ENCODE data around the gene SF3B3. TPM values are rescaled to one million over a fixed set of nuclear protein-coding genes. Genes with fewer than 3 reads are reported as not detected.

Gene SF3B3
- total and polyA plus RNA-seq, 5 donors, result 67.5 to 154 (median 141) TPM

GRCh38 chr16:70565053-70565452 is 41.4 kb downstream of the SF3B3 start:
- WGBS, result 75% methylated on average over 4 of the region's 4 CpGs
- Histone ChIP-seq H3K9me3 (ENCODE audit: control insufficient read depth, low read length) (no peaks in the 10 kb centered on the region), H3K27ac (ENCODE audit: low read length) (no peak overlapping the region), H3K4me1 (ENCODE audit: control insufficient read depth, insufficient read depth, low read length) (no peaks in the 10 kb centered on the region), H3K4me3 (ENCODE audit: low read length) (no peak overlapping the region), H3K27me3 (ENCODE audit: control insufficient read depth, insufficient read depth) (no peaks in the 10 kb centered on the region)
- ATAC-seq (peak in 1 of 2 donors; percentile 19), DNase-seq (no peak)
- intact Hi-C loops (cut with DNase I), result no loop called here

GRCh38 chr16:70568601-70569237 is 45.1 kb downstream of the SF3B3 start:
- 77% methylated on average over 5 of the region's 5 CpGs for WGBS
- Histone ChIP-seq H3K27me3 (ENCODE audit: control insufficient read depth, insufficient read depth) (no peaks in the 10 kb centered on the region), H3K4me3 (ENCODE audit: low read length) (no peak overlapping the region), H3K4me1 (ENCODE audit: control insufficient read depth, insufficient read depth, low read length) (peaks cover 18% of the 10 kb centered on the region), H3K9me3 (ENCODE audit: control insufficient read depth, low read length) (no peaks in the 10 kb centered on the region), H3K27ac (ENCODE audit: low read length) (no peak overlapping the region)
- ATAC-seq, result no peak
- DNase-seq, result no peak
- intact Hi-C loops (cut with DNase I), result no loop called here

DNA sequence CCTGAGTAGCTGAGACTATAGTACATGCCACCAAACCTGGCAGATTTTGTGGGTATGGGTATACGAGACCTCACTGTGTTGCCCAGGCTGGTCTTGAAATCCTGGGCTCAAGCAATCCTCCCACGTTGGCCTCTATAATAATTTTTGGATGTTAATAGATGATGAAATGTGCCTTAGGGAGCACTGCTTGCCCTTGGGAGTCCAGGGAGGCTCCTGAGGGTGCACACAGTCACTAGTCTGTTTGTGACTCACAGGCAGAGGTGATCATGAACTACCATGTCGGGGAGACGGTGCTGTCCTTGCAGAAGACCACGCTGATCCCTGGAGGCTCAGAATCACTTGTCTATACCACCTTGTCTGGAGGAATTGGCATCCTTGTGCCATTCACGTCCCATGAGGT is 46.1 kb downstream of the SF3B3 start:
- Histone ChIP-seq H3K4me3 (ENCODE audit: low read length) (no peak overlapping the region), H3K9me3 (ENCODE audit: control insufficient read depth, low read length) (no peaks in the 10 kb centered on the region), H3K4me1 (ENCODE audit: control insufficient read depth, insufficient read depth, low read length) (peaks cover 18% of the 10 kb centered on the region), H3K27ac (ENCODE audit: low read length) (no peak overlapping the region), H3K27me3 (ENCODE audit: control insufficient read depth, insufficient read depth) (no peaks in the 10 kb centered on the region)
- DNase-seq (no peak), ATAC-seq (no peak)
- intact Hi-C loops (cut with DNase I), result loop anchor here in 1 of 4 donors (10.0 kb wide), 1 partner anchor 85 kb away; no protein-coding TSS in a partner anchor
- 95% methylated on average over 6 of the region's 6 CpGs for WGBS

DNA sequence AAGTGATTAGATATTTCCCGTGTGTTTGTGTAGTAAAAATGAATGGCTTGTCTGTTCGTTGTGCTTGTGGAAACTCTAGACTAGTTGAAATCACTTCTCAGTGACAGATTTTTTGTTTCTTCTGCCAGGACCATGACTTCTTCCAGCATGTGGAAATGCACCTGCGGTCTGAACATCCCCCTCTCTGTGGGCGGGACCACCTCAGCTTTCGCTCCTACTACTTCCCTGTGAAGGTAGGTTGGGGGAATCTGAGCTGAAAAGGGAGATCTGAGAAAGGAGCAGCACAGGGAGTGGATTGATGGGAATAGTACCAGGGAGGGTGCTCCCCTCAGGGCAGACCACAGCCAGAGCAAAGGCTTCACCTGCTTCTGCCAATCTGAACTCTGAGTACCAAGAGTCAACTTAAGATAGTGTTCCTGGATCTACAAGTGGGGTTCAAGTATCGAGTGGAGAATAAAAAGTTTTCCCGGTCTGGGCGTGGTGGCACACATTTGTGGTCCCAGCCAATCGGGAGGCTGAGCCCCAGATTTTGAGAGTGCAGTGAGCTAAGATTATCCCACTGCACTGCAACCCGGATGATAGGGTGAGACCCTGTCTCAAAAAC is 47.5 kb downstream of the SF3B3 start:
- WGBS, result 84% methylated on average over 10 of the region's 10 CpGs
- no peak overlapping the region for H3K4me3 ChIP-seq (ENCODE audit: low read length)
- intact Hi-C loops (cut with DNase I), result loop anchor here in 1 of 4 donors (10.0 kb wide), 1 partner anchor 84 kb away; no protein-coding TSS in a partner anchor
- H3K27me3 ChIP-seq (ENCODE audit: control insufficient read depth, insufficient read depth), result no peaks in the 10 kb centered on the region
- H3K27ac ChIP-seq (ENCODE audit: low read length), result no peak overlapping the region
- H3K9me3 ChIP-seq (ENCODE audit: control insufficient read depth, low read length), result no peaks in the 10 kb centered on the region
- ATAC-seq (no peak), DNase-seq (no peak)
- peaks cover 18% of the 10 kb centered on the region for H3K4me1 ChIP-seq (ENCODE audit: control insufficient read depth, insufficient read depth, low read length)

DNA sequence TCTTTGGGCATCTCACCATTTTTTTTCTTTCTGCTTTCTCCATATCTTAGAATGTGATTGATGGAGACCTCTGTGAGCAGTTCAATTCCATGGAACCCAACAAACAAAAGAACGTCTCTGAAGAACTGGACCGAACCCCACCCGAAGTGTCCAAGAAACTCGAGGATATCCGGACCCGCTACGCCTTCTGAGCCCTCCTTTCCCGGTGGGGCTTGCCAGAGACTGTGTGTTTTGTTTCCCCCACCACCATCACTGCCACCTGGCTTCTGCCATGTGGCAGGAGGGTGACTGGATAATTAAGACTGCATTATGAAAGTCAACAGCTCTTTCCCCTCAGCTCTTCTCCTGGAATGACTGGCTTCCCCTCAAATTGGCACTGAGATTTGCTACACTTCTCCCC is 48.0 kb downstream of the SF3B3 start:
- ATAC-seq, result no peak
- H3K4me3 ChIP-seq (ENCODE audit: low read length), result no peak overlapping the region
- H3K4me1 ChIP-seq (ENCODE audit: control insufficient read depth, insufficient read depth, low read length), result peaks cover 18% of the 10 kb centered on the region
- no peaks in the 10 kb centered on the region for H3K9me3 ChIP-seq (ENCODE audit: control insufficient read depth, low read length)
- no peaks in the 10 kb centered on the region for H3K27me3 ChIP-seq (ENCODE audit: control insufficient read depth, insufficient read depth)
- DNase-seq, result no peak
- 70% methylated on average over 8 of the region's 8 CpGs for WGBS
- H3K27ac ChIP-seq (ENCODE audit: low read length), result peak overlapping the region; percentile 46
- intact Hi-C loops (cut with DNase I), result loop anchor here in 1 of 4 donors (10.0 kb wide), 1 partner anchor 83 kb away; no protein-coding TSS in a partner anchor

DNA sequence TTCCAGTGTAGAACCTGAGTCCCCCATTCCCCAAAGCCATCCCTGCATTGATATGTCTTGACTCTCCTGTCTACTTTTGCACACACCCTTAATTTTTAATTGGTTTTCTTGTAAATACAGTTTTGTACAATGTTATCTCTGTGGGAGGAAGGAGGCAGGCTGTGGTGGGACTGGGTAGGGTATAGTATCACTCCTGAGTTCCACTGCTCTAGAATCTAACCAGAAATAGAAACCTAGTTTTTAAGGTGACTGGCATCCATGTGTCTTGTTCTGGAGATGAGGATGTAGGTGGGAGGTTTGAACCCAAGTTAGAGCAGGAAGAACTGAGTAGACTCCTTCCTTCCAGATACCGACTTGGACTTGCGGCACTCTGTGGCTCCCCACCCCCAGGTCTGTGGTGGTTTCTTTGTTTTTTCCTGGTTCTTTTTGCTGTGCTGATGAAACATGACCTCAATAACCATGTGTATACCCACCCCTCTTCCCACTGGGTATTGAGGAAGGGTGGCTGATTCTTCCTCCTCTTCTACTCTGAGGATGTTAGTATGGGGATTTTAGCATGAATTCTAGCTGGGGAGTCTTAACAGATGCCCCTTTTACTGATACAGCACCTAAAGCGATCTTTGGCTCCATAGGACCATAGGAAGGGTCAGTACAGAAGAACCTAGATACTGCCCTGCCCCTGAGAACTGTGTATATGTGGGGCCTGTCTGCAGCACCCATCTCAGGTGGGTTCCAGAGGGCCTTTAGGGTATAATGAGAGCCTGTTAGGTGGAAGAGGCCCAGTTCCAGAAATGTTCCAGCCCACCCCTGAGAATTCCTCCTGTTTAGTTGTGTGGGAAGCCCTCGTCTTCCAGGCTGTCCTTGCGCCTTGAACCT is 48.7 kb downstream of the SF3B3 start:
- 77% methylated on average over 5 of the region's 5 CpGs for WGBS
- H3K27ac ChIP-seq (ENCODE audit: low read length), result peak overlapping the region; percentile 49
- intact Hi-C loops (cut with DNase I), result loop anchor here in 1 of 4 donors (10.0 kb wide), 1 partner anchor 83 kb away; no protein-coding TSS in a partner anchor
- no peak for DNase-seq
- H3K27me3 ChIP-seq (ENCODE audit: control insufficient read depth, insufficient read depth), result no peaks in the 10 kb centered on the region
- peaks cover 18% of the 10 kb centered on the region for H3K4me1 ChIP-seq (ENCODE audit: control insufficient read depth, insufficient read depth, low read length)
- H3K9me3 ChIP-seq (ENCODE audit: control insufficient read depth, low read length), result no peaks in the 10 kb centered on the region
- ATAC-seq, result no peak
- no peak overlapping the region for H3K4me3 ChIP-seq (ENCODE audit: low read length)

DNA sequence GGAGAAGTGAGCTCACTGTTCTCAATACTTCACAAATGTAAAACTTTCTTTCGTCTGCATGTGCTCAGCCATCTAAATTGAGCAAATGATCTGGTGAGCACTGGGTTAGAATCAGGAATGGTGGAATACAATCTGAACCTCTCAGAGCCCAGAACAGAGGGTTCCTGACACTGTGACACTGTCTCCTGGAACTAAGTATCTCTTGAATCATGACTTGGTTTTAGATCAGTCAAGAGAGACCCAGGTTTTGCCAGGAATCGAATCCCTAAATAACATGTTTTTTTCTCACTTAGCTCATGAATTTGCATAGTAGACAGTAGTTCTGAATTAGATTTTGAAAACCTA is 49.3 kb downstream of the SF3B3 start:
- intact Hi-C loops (cut with DNase I), result loop anchor here in 1 of 4 donors (10.0 kb wide), 1 partner anchor 82 kb away; no protein-coding TSS in a partner anchor
- 59% methylated on average over 2 of the region's 2 CpGs for WGBS
- Histone ChIP-seq H3K27ac (ENCODE audit: low read length) (peak overlapping the region; percentile 49), H3K27me3 (ENCODE audit: control insufficient read depth, insufficient read depth) (no peaks in the 10 kb centered on the region), H3K9me3 (ENCODE audit: control insufficient read depth, low read length) (no peaks in the 10 kb centered on the region), H3K4me1 (ENCODE audit: control insufficient read depth, insufficient read depth, low read length) (peaks cover 18% of the 10 kb centered on the region), H3K4me3 (ENCODE audit: low read length) (no peak overlapping the region)
- no peak for DNase-seq
- ATAC-seq, result no peak

DNA sequence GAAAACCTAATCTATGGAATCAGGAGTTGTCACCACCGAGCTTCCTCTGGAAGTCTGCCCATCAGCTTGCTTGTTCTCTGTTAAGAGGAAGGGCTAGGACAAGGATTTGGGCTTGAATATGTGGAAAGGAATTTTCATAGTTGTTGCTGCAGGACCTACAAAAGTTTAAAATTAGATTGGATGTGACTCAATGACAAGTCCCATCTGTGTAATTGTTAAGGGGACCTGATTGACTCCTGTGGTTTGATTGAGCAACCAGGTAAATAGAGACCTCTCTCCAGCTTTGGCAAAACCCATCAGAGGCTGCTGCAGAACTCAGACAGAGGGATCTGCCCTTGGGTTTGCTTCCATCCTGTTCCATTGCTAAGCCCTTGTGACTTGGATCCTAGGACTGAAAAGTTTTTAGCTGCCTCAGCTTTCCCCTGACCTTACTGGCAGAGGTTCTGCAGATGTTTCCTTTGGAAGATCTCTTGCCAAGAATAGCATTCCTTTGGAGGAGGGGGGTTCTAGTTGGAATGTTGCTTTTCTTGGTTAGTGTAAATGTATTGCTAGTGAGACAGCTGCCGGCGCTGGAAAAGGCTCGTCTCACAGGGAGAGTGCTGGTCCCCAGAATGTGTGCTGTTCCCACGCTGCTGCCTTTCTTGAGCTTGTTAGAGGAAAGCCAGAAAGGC is 50.0 kb downstream of the SF3B3 start:
- ATAC-seq, result peak; percentile 68 to 76
- Histone ChIP-seq H3K9me3 (ENCODE audit: control insufficient read depth, low read length) (no peaks in the 10 kb centered on the region), H3K4me3 (ENCODE audit: low read length) (no peak overlapping the region), H3K4me1 (ENCODE audit: control insufficient read depth, insufficient read depth, low read length) (peaks cover 18% of the 10 kb centered on the region), H3K27ac (ENCODE audit: low read length) (peak overlapping the region; percentile 18), H3K27me3 (ENCODE audit: control insufficient read depth, insufficient read depth) (no peaks in the 10 kb centered on the region)
- intact Hi-C loops (cut with DNase I), result loop anchor here in 1 of 4 donors (10.0 kb wide), 1 partner anchor 81 kb away; no protein-coding TSS in a partner anchor
- DNase-seq, result peak in 1 of 3 donors; percentile 79
- 21% methylated on average over 5 of the region's 5 CpGs for WGBS

DNA sequence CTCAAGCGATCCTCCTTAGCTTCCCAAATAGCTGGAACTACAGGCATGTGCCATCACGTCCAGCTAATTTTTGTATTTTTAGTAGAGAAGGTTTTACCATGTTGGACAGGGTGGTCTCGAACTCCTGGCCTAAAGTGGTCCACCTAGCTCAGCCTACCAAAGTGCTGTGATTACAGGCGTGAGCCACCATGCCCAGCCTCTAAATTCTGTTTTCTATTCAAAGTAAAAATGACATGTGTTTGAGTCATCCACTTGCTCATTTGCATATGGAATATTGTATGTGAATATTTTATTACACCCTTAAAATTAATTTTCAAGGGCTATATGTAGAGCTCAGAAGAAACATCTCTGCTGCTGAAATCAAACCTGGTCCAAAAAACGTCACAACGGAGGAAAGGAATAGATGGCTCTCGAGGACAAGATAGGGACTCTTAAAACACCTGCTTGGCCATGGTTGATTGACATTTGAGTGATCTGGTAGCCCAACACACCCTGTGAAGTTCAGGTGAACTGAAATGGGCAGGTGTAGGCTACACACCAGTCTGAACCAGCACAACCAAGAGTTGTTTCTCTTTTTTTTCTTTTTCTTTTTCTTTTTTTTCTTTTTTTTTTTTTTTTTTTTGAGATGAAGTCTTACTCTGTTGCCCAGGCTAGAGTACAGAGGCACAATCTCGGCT is 51.1 kb downstream of the SF3B3 start:
- WGBS, result 86% methylated on average over 8 of the region's 8 CpGs
- no peaks in the 10 kb centered on the region for H3K27me3 ChIP-seq (ENCODE audit: control insufficient read depth, insufficient read depth)
- ATAC-seq, result no peak
- H3K9me3 ChIP-seq (ENCODE audit: control insufficient read depth, low read length), result no peaks in the 10 kb centered on the region
- no peak for DNase-seq
- peak overlapping the region; percentile 24 for H3K27ac ChIP-seq (ENCODE audit: low read length)
- peaks cover 18% of the 10 kb centered on the region for H3K4me1 ChIP-seq (ENCODE audit: control insufficient read depth, insufficient read depth, low read length)
- intact Hi-C loops (cut with DNase I), result loop anchor here in 1 of 4 donors (10.0 kb wide), 1 partner anchor 80 kb away; no protein-coding TSS in a partner anchor
- no peak overlapping the region for H3K4me3 ChIP-seq (ENCODE audit: low read length)

GRCh38 chr16:70575376-70575775 is 51.8 kb downstream of the SF3B3 start:
- no peaks in the 10 kb centered on the region for H3K9me3 ChIP-seq (ENCODE audit: control insufficient read depth, low read length)
- 92% methylated on average over 7 of the region's 7 CpGs for WGBS
- H3K27ac ChIP-seq (ENCODE audit: low read length), result no peak overlapping the region
- peaks cover 18% of the 10 kb centered on the region for H3K4me1 ChIP-seq (ENCODE audit: control insufficient read depth, insufficient read depth, low read length)
- no peak overlapping the region for H3K4me3 ChIP-seq (ENCODE audit: low read length)
- intact Hi-C loops (cut with DNase I), result loop anchor here in 1 of 4 donors (10.0 kb wide), 1 partner anchor 79 kb away; no protein-coding TSS in a partner anchor
- H3K27me3 ChIP-seq (ENCODE audit: control insufficient read depth, insufficient read depth), result no peaks in the 10 kb centered on the region
- no peak for ATAC-seq
- DNase-seq, result no peak
